HepG2 (cell line): ENCODE data around the gene NBEAL1. TPM values are rescaled to one million over a fixed set of nuclear protein-coding genes. Genes with fewer than 3 reads are reported as not detected.

Experiments
- BCL3 ChIP-seq: sonication (generic); formaldehyde crosslinking; IDR thresholded peaks from 2 replicates; pipeline ENCODE4 v1.5.1; 2020; ENCODE audit warnings: mild to moderate bottlenecking, missing genetic modification reagents, moderate library complexity
- FOXA1 ChIP-seq, 2 experiments: fragments of 450-650 bp in 1 of 2; sonication (generic) in 1 of 2; formaldehyde crosslinking in 1 of 2; IDR thresholded peaks; 2 replicates each; pipeline versions ENCODE4 v1.4.0 to v1.6.1; 2016 to 2020; ENCODE audit warnings: missing genetic modification reagents in 1 of 2
- FOXK2 ChIP-seq: fragments of 450-650 bp; IDR thresholded peaks from 2 replicates; pipeline ENCODE4 v1.6.1; 2016
- HIVEP1 ChIP-seq: sonication (generic); formaldehyde crosslinking; IDR thresholded peaks from 2 replicates; pipeline ENCODE4 v1.4.0; 2020; ENCODE audit warnings: mild to moderate bottlenecking, missing genetic modification reagents
- HOMEZ ChIP-seq: IDR thresholded peaks from 2 replicates; pipeline ENCODE4 v1.6.1; 2016; ENCODE audit warnings: low read depth
- KAT7 ChIP-seq: IDR thresholded peaks from 2 replicates; pipeline ENCODE4 v1.6.1; 2018; ENCODE audit warnings: borderline replicate concordance, missing compliant biosample characterization
- KAT8 ChIP-seq: IDR thresholded peaks from 2 replicates; pipeline ENCODE4 v1.6.1; 2016; ENCODE audit warnings: missing genetic modification reagents, missing compliant biosample characterization
- KDM2A ChIP-seq: sonication (generic); formaldehyde crosslinking; IDR thresholded peaks from 2 replicates; pipeline ENCODE4 v1.4.0; 2020; ENCODE audit warnings: low read depth, missing genetic modification reagents, borderline replicate concordance
- KDM4B ChIP-seq: sonication (generic); formaldehyde crosslinking; IDR thresholded peaks from 2 replicates; pipeline ENCODE4 v1.4.0; 2020; ENCODE audit warnings: missing genetic modification reagents
- MXD4 ChIP-seq: IDR thresholded peaks from 2 replicates; pipeline ENCODE4 v1.6.1; 2016; ENCODE audit warnings: mild to moderate bottlenecking, missing biosample characterization, missing genetic modification reagents
- NFE2L2 ChIP-seq: fragments of 150-350 bp; IDR thresholded peaks from 2 replicates; pipeline ENCODE4 v1.6.1; 2014; ENCODE audit warnings: low read length
- PCBP2 ChIP-seq: fragments of 200-400 bp; formaldehyde crosslinking; optimal IDR thresholded peaks from 2 replicates; pipeline ENCODE3; 2018; ENCODE audit warnings: low read length, low read depth; ENCODE audit not compliant: poor library complexity, severe bottlenecking
- PRDM10 ChIP-seq: sonication (generic); formaldehyde crosslinking; IDR thresholded peaks from 2 replicates; pipeline ENCODE4 v1.4.0; 2020; ENCODE audit warnings: low read depth, missing genetic modification reagents
- RBFOX2 ChIP-seq: fragments of 200-400 bp; formaldehyde crosslinking; IDR thresholded peaks from 2 replicates; pipeline ENCODE4 v1.6.1; 2017; ENCODE audit warnings: low read depth, mild to moderate bottlenecking, low read length
- TRAFD1 ChIP-seq: sonication (generic); formaldehyde crosslinking; IDR thresholded peaks from 2 replicates; pipeline ENCODE4 v1.5.1; 2020; ENCODE audit warnings: missing genetic modification reagents, mild to moderate bottlenecking, borderline replicate concordance
- ZBTB49 ChIP-seq: sonication (generic); formaldehyde crosslinking; IDR thresholded peaks from 2 replicates; pipeline ENCODE4 v1.4.0; 2020; ENCODE audit warnings: missing genetic modification reagents, borderline replicate concordance
- ZNF10 ChIP-seq: sonication (generic); formaldehyde crosslinking; IDR thresholded peaks from 2 replicates; pipeline ENCODE4 v1.4.0; 2020; ENCODE audit warnings: mild to moderate bottlenecking, low read depth, missing genetic modification reagents, borderline replicate concordance
- ZNF740 ChIP-seq: sonication (generic); formaldehyde crosslinking; IDR thresholded peaks from 2 replicates; pipeline ENCODE4 v1.4.0; 2020; ENCODE audit warnings: missing genetic modification reagents
- polyA plus RNA-seq, 8 experiments: library from polyadenylated mRNA; depleted of rRNA in 3 of 8; stranded (reverse) in 7 of 8; unstranded in 1 of 8; fragments of >200 nt; fragmentation: Illumina TruSeq in 4 of 8; extraction: Trizol in 4 of 8; gene quantifications; 2 replicates each; pipeline versions ENCODE4 v1.2.1 to v1.2.3, GENCODE V29; 2011 to 2016; ENCODE audit warnings: low read depth in 4 of 8, missing spikeins in 1 of 8, mixed read lengths in 1 of 8; ENCODE audit not compliant: insufficient read depth in 1 of 8
- total RNA-seq, 5 experiments: library from RNA; depleted of rRNA; stranded (reverse); fragments of >200 nt; fragmentation: Illumina TruSeq; extraction: Trizol; gene quantifications; 2 replicates each; pipeline ENCODE4 v1.2.3, GENCODE V29; 2016; ENCODE audit warnings: low read depth in 1 of 5

The NBEAL1 gene
- total and polyA plus RNA-seq, 2 of the 13 experiments (the other 11 are each of a cell fraction or from before 2014, with no cell fraction given) = 6.4 to 15.7 TPM

- TF ChIP-seq HOMEZ (CRISPR knock-in tag) = no peak
- TF ChIP-seq KDM2A = no peak
- no peak for TF ChIP-seq ZBTB49 (CRISPR knock-in tag)
- no peak for TF ChIP-seq NFE2L2
- TF ChIP-seq KAT8 = no peak
- TF ChIP-seq FOXA1 (IDR thresholded peaks at IDR 0.05) = no peak
- 0 out of 2 replicates have a peak, but pooled peaks have one; percentile 12 for TF ChIP-seq FOXA1 (CRISPR knock-in tag; IDR thresholded peaks at IDR 0.05)
- no peak for TF ChIP-seq ZNF740
- TF ChIP-seq HIVEP1 = no peak
- TF ChIP-seq BCL3 = no peak
- TF ChIP-seq RBFOX2 = no peak
- TF ChIP-seq ZNF10 (CRISPR knock-in tag) = no peak
- no peak for TF ChIP-seq PCBP2
- no peak for TF ChIP-seq MXD4 (CRISPR knock-in tag)
- TF ChIP-seq FOXK2 = no peak
- no peak for TF ChIP-seq TRAFD1
- no peak for TF ChIP-seq KAT7 (CRISPR knock-in tag)
- TF ChIP-seq KDM4B (CRISPR knock-in tag) = no peak
- TF ChIP-seq PRDM10 (CRISPR knock-in tag) = no peak
Measured at GRCh38 chr2:203018181-203018580, 3.5 kb downstream of the NBEAL1 start (continued).
